Measurements from ENCODE around the gene PHACTR2.

The PHACTR2 gene

DNA sequence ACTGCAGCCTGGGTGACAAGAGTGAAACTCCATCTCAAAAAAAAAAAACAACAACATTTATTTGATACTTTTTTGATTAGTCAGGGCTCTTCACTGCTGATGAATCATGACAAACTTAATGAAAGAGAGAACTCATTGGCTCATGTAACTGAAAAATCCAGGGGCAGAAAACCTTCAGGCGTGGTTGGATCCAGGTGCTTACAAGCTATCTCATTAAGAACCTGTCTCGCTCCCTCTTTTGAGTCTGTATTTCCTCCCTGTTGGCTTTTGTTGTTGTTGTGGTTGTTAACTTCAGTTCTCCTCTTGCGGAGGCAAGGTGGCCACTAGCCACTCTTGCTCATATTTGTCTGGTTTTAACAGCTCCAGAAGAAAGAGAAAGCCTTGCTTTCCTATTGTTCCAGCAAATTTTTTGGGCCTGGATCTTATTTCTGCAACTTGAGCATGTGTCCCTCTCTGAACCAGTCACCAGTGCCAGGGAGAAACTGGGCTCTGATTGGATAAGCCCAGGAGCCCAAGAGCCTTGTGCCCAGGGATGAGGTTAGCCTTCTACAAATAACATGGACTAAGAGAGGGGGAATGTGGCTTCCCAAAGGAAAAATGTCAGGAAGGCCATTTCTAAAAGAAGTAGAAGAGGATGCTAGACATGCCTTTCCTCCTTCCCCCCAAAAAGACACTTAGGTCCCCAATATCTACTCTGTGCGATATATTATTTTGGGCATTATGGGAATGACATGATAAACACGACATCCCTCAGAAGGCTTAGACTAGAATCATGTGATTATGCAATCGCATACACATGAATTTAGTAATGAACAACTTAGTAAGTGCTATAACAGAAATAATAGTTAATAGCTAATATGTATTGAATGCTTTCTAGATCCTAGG is 64.5 kb downstream of the PHACTR2 start:
- DNase-seq (ENCODE audit: low read depth in 2 of 2) = no peak

DNA sequence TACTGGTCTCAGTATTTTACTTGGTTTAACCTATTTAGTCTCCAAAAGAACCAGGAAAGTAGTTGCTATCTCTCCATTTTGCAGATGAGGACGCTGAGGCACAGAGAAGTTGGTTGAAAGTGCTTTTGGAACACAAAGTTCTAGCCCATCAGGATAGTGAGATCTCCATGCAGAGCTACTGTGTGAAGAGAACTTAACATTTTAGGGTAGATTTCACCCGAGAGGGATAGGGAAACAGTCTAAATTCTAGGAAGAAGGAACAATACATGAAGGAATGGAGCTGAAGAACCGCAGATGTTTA is 65.1 kb downstream of the PHACTR2 start:
- DNase-seq (ENCODE audit: low read depth in 2 of 2) = no peak

DNA sequence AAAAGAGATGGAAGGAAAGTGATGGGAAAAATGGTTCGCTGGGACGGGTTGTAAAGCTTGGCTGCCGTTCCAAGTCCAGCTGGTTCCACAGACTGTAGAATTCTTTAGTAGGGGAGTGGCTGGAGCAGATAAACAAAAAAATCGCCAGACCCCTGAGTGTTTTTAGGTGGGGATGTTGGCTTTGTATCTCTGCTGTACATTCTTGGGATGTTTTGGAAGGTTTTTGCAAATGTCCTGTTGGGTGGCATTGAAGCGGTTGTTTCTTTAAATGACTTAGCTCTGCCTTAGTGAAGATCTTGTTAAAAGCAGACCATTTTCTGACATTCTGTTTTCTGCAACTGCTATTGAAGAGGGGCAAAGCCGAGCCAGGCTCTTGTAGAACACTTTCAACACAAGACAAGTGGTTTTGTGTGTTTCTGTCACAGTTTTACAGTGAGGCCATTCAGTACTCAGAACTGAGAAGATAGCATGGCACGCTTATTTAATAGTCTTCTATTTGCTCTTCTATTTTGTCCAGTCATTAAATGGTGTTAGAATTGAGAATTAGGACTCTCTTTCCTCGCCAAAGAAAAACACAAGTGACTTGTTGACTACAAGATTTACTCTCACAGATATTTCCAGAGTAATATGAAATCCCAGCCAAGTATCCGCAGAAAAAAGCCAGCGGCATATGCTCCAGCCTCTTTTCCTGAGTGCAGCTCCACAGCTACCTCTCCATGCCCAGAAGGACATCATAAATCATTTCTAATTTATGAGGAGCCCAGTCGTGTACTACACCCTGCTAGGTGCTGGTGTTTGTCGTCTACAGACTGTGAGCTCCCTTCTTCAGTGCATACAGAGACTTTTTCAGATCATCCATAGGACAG is 65.8 kb downstream of the PHACTR2 start:
- DNase-seq (ENCODE audit: low read depth in 2 of 2) = no peak

DNA sequence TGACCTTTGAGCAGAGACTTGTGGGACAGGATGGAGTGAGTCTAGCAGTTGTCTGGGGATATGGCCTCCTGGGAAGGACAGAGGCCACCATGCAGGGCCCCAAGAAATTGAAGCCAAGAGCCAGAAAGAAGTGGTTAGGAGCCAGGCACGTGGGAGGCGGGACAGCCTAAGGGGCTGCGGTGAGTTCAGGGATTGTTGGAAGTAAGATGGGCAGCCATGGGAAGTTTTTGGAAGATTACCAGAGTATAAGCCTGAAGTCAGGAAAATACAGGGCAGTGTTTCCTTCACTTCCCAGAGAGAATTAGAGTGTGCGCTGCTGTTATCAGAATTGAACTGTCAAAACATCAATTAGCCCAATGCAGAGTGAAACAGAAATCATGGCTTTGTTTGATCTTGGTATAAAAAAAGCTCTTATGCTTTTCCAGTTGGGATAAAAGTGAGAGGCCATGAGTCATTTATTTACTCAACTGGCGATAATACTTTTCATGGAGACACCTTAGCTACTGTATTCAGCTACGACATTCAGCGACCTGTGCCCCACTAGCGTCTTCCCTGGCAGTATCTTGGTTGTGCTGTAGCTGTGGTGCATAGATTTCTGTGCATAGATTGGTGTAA is 66.9 kb downstream of the PHACTR2 start:
- no peak for DNase-seq (ENCODE audit: low read depth in 2 of 2)

DNA sequence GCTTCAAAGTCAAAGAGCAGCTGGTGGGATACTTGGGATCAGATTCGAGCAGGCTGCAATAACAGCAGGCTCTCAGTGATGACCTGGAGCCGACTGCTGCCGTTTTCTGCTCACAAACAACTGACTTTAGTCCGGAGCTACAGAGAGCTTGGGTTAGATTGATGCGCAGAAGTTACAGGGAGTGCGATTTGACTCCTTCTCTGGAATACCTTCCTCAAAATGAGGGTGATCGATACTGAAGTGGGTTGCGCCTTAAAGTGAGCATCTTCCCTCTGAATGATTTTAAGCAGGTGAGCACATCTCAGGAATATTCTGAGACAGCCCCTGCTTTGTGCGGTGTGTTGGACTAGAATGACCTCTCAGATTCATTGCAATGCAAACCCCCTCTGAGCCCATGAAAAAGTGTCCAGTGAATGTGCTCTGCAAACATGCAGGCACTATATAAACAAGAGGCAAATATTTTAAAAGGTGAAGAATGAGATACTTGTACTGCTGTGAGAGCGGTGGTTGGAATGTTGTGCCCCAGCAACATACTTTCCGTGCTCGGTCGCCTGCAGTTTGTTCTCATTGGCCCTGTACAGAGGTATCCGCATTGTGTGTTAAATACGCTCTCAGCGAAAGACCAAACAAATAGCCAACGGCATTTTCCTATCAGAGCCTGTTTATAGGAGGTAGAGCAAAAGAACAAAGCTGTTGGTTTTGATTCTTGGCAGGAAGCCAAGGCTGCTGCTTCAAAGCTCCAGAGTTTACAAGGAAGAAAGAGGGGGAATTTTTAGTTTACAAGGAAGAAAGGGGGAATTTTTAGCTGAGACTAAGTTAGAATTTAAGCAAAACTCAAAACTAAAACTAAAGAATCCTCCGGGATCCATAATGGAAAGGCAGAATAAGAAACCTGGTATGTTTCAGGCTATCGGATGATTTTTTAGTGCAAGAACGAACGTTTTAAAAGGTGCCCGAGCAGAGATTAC is 67.7 kb downstream of the PHACTR2 start:
- DNase-seq (ENCODE audit: low read depth in 2 of 2) = no peak

DNA sequence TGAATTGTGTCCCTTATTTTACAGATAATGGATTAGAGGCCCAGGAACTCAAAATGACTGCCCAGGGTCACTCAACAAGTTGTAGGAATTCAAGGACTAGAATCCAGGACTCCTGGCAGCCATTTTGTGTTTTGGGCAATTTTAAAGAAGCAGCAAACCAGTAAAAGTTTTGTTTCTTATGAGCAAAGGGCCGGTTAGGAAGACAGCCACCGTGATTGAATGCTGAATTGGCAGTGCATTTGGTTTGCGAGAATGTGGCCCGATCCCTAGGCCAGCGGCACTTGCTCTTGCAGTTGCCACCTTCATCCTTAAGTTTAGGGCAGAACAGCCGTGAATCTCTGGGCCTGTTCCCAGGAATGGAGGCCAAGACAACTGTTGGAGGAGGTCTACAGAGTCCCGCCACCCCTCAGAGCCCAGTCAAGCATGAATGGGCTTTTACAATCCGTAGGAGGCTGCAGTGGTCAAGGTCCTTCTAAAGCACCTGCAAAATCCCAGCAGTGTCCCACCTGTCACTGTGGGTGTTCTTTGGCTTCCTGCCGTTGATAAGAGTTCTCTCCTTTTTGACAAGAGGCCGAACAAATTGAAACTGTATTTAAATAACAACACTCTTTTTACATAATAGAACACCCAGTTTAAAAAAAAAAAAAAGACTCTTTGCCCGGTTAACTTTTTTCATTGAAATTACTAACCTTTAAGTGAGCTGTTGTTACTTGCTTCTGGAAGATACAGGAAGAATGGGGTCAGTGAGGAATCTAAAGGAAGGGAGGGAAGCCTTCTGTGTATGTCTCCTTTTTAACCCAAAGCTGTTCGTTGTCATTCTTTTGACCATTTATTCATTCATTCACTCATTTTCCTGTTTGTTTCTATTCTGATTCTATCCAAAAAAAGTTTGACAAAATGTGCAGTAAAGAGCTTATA is 68.7 kb downstream of the PHACTR2 start:
- no peak for DNase-seq (ENCODE audit: low read depth in 2 of 2)

DNA sequence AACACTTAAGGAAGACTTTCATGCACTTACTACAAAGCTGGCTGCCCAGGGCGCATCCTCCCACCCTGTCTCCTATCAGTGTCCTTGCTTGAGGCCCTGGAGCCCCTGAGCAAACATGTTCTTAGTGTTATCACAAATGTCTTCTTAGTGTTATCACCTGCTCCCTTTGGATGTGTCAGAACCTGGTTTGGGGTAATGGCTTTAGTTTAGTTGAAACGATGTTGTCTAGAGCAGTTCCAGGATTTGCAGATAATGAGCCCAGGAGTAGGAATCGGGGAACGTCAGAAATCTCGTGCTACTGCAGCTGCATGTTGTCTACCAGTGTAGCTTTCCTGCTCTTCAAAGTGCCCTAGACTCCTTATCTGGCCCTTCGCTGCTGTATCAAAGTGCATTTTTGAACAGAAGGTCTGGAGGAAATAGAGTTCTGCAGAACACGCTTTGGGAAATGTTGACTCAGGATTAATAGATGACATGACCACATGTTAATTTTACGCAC is 69.6 kb downstream of the PHACTR2 start:
- DNase-seq (ENCODE audit: low read depth in 2 of 2) = no peak

DNA sequence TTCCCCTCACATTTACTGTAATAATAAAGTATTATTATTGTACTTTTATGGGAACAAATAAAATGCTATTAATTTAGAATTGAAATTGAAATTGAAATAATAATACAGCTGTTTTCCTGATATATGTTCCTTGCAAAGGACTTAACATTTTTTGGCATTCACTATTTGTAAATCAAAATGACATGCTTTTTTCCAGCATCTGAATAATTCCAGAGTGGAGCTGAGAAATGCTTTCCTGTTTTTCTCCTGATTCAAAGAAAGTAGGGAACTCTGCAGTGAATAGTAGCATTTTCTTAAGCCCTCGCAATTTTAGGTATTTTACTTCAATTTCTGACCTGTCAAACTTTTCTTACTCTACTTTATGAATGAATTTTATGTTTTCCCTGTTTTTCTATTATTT is 72.1 kb downstream of the PHACTR2 start:
- no peak for DNase-seq (ENCODE audit: low read depth in 2 of 2)

DNA sequence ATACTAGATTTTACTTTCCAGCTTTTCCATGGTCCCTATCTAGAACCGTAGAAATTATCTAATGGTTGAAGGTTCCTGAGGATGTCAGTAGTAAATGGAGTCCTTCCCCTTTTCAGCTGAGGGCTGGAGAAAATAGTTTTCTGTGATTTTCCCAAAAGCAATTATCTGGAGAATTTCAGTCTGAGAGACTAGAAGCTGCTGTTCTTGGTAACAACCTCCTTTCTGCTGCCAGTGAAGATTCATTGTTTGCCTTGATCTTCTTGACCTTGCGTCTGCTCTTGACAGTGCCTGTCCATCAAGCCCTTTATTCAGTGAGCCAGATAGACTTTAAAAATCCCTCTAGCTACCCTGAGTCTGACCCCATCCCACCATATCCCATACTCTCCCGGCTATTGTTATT is 73.1 kb downstream of the PHACTR2 start:
- DNase-seq (ENCODE audit: low read depth in 2 of 2) = no peak

DNA sequence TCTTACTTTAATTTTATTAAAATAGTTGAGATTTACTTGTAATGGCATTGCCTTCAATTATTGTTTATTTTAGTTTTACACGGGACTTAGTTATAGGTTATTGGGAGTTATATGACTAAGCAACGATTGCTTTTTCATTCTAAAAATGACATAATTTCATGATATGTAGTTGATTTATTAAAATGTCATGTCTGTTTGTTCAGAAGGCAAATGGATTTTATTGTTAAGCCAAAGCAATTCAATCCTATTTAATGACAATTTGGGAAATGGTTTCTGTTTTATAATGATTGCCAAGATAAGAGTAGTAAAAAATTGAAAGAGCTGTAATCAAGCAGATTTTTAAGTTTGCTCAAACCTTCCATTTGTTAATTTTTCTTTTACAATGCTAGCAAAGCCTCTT is 74.7 kb downstream of the PHACTR2 start:
- DNase-seq (ENCODE audit: low read depth in 2 of 2) = no peak

DNA sequence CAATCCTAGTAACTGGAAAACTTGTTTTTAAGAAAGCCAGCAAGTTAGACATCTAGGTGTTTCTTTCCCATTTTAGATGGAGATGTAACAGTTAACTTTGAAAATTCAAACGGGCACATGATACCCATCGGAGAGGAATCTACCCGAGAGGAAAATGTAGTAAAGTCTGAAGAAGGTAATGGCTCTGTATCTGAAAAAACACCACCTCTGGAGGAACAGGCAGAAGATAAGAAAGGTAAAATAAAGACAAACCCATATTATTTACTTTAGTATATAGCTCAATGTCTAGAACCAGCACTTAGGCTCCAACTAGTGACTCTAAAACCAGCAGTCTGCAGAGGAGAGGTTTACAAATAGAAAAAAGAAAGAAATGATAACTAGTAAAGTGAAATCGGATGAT is 75.9 kb downstream of the PHACTR2 start:
- DNase-seq (ENCODE audit: low read depth in 2 of 2) = no peak

DNA sequence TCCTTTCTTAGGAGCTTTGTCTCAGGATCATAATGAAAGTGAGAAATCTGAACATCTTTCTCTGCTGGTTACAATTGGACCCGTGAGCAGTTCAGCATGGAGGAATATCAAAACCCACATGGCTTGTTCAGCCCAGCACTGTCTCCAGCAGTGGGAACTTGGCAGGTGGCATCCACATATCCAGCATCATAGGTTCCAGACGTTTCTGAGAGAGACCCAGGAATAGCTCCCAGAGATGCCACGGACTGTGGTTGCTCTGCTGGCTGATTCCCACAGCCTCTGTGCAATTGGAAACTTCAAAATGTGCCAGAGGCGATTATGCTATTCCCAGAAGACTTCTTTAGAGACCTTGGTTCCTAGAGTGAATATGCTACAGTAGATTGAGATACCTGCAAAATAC is 76.4 kb downstream of the PHACTR2 start:
- DNase-seq (ENCODE audit: low read depth in 2 of 2) = no peak

DNA sequence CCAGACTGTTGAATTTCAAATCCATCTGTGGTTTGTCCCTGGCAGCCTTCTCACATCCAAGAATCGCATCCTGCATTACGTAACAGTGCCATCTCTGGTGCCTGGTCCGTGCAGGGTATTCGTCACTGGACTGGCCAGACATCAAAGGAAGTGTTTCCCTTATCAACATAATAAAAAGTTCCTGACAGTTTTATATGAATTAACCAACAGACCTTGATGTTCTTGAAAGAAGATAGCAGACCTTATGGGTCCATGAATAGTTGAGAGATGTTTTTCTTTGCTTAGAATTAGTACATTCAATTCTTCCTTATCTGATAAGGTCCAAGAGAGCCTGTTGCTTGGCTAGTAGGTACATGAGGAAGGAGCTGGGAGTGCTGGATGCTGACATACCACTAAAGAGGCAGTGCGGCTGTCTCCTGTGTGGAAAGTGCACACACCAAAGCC is 77.6 kb downstream of the PHACTR2 start:
- DNase-seq (ENCODE audit: low read depth in 2 of 2) = no peak

DNA sequence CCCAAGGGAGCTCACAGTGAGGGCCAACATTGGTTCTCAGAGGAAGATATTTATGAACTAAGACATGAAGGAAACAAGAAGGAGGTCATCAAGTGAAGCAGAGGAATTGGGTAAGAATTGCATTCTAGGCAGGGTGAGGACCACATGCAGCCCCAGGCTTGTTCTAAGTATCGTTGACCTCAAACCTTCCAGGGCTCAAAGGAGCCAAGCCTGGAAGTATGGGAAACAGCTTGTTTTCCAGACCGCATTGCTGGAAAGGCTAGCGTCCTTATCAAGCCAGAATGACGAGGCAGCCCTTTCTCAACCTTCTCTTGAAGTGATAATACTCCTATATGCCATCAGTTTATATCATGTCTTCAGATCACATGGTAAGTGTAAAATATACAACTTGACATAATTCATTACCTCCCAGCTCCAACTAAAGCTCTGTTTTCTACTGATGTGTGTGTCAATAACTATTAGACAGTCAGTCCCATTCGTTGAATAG is 79.6 kb downstream of the PHACTR2 start:
- no peak for DNase-seq (ENCODE audit: low read depth in 2 of 2)

DNA sequence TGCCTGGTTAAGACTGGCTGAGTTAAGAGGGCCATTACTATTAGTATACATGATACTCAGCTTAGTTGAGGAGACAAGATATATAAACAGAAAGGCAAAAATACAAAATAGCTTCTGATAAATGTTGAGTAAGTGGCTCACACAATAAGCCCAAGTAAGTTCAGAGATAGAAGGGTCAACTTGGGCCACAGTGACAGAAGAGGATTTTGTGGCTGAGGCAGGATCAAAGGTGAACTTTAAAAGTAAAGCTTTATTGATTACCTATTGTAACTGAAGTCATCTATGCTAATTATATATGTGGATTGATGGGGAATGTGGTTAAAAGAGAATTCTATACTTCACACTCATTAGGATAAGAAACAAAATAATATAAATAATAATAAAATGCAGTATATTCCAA is 80.8 kb downstream of the PHACTR2 start:
- no peak for DNase-seq (ENCODE audit: low read depth in 2 of 2)

DNA sequence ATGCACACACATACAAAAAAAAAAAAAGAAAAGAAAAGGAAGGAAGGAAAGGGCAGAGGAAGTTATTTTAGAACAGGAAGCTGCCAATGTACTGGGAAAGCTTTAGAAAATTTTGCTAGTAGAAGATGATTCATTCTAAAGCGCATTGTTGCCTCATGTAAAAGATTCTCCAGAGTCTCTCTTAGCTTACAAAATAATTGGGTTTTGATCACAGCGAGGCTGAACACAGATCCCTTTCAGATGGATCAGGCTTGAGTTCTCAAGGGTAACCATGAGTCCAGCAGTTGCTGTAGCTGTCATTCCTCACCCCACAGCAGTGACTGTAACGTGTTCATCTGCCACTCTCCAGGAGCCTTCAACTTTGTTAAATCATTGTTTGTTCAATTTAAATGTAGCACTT is 81.9 kb downstream of the PHACTR2 start:
- no peak for DNase-seq (ENCODE audit: low read depth in 2 of 2)

DNA sequence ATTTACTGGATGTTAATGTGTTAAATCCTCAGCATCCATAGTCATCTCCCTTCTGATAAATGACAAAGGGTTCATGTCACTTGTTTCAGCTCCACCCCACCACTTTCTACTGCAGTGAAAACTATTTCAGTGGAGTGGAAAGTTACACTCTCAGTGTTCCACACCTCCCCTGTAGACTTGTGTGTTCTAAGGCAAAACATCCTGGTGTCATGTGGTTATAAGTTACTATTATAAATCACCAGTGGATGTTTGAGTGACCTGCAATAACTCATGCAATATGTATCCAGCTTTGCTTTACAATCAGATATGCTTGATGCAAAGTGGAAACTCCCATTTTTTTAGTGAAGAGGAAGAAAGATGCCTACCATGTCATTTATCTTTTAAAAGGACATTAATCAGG is 83.3 kb downstream of the PHACTR2 start:
- no peak for DNase-seq (ENCODE audit: low read depth in 2 of 2)

DNA sequence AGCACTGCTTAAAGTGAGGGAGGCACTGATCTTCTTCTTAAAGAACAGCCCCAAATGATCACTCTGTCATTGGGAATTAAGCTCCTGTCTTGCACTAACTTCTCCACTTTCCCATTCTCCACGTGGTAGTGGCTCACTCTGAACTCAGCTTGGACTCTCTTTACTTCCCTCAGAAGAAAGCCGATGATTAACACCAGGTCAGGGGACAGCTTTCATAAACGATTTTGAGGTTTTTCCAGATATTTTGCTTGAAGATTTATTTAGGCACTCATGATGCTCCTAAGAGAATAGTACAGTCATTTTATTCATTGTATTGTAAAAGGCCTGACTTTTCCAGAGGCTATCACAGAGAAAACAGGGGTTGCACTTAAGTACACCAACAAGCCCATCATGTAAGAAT is 84.4 kb downstream of the PHACTR2 start:
- DNase-seq (ENCODE audit: low read depth in 2 of 2) = no peak

DNA sequence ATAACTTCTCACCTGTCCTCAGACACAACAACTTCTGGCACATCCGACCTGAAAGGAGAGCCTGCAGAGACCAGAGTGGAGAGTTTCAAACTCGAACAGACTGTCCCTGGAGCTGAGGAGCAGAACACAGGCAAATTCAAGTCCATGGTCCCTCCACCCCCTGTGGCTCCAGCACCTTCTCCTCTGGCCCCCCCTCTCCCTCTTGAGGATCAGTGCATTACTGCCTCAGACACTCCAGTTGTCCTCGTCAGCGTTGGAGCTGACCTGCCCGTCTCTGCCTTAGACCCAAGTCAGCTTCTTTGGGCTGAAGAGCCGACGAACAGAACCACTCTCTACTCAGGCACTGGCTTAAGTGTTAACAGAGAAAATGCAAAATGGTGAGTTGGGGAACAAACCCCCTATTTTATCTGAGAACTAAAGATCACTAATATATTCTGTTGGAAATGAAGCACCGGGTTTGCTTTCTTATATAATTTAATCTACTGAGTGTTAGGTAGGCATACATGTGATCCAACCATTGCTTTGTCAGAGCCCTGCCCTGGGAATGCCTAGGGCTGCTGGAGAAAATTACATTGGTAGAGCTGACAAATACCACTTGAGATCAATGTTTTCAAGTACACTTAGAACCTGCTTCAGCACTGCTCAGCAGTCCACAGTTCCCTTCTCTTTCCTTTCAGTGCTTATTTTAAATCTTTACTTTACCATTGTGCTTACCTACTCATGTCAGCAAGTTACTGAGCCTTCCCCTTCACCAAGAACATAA is 87.8 kb downstream of the PHACTR2 start:
- DNase-seq (ENCODE audit: low read depth in 2 of 2) = no peak
